Head of caudate nucleus (tissue), 42 donors: ENCODE data around the gene BBS4.
"Not testable (repeated sequence)": the region's sequence is repeated elsewhere in the genome, so short reads cannot be mapped to it uniquely, and the experiment has no call there.

ENCODE experiments used
- DNase-seq, 42 donors: peaks; one replicate each; pipeline versions ENCODE4 v3.0.0 to v3.0.0-alpha.2; 2020 to 2021; ENCODE audit warnings: mixed read lengths in 7 of 42
- intact Hi-C: fragments of 100-400 bp; cut with DNase I; formaldehyde crosslinking; loops from one replicate; pipeline ENCODE4 v1.15.0; 2022

Gene BBS4, protein sequence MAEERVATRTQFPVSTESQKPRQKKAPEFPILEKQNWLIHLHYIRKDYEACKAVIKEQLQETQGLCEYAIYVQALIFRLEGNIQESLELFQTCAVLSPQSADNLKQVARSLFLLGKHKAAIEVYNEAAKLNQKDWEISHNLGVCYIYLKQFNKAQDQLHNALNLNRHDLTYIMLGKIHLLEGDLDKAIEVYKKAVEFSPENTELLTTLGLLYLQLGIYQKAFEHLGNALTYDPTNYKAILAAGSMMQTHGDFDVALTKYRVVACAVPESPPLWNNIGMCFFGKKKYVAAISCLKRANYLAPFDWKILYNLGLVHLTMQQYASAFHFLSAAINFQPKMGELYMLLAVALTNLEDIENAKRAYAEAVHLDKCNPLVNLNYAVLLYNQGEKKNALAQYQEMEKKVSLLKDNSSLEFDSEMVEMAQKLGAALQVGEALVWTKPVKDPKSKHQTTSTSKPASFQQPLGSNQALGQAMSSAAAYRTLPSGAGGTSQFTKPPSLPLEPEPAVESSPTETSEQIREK

DNA sequence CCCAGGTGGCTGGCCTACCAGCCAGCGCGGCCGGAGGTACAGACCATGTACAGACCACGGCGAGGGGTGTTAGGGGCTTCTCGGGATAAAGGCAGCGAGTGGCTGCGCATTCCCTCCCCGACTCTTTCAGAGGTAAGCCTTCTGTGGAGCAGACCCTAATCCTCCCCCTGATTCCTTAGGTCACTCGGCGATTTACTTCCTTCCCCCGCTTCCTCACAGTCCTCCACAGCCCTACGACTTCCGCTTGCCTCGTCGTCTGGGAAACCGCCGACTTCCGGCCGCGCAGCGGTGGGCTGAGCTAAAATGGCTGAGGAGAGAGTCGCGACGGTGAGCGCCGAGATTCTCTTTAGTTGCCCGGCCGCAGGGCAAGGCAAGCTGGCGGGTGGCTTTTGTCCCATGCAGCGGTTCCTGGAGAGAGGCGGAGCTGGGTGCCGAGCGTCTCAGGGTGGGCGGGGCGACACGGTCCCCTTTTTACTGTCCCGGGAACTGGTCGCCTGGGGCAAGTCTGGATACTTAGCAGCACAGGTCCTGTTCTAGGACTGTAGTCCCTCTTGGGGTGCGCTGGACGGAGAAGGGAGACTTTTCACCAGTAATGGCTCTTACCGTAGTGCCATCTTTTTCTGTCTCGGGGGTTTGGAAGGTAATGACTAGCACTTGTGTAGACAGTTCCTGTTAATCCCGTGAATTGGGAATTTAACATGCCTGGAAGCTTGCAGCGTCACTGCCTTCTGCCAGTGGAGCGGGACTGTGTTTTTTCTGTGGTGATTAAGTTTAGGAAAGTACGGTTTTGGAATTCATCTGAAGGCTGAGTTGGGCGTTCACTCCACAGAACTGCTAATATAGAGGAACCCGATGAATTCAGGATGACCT, at the start of gene BBS4, which contains the start of gene HIGD2B:
Gene BBS4, plus strand, starts transcription at position 283 of the 870 bp plus-strand sequence. Its CDS starts 21 bp downstream, at position 304.
Gene HIGD2B, minus strand, starts transcription at position 258 of the 870 bp plus-strand sequence. CDS start 9,808 bp downstream, outside the sequence.
- intact Hi-C loops, result no loop called here
- peak; percentile 73 to 93 (median 85) for DNase-seq

- intact Hi-C loops, result not testable (repeated sequence)
- peak; percentile 12 to 91 (median 80) for DNase-seq
Measured at GRCh38 chr15:72636519-72637282, 49.3 kb upstream of the BBS4 start.

DNA sequence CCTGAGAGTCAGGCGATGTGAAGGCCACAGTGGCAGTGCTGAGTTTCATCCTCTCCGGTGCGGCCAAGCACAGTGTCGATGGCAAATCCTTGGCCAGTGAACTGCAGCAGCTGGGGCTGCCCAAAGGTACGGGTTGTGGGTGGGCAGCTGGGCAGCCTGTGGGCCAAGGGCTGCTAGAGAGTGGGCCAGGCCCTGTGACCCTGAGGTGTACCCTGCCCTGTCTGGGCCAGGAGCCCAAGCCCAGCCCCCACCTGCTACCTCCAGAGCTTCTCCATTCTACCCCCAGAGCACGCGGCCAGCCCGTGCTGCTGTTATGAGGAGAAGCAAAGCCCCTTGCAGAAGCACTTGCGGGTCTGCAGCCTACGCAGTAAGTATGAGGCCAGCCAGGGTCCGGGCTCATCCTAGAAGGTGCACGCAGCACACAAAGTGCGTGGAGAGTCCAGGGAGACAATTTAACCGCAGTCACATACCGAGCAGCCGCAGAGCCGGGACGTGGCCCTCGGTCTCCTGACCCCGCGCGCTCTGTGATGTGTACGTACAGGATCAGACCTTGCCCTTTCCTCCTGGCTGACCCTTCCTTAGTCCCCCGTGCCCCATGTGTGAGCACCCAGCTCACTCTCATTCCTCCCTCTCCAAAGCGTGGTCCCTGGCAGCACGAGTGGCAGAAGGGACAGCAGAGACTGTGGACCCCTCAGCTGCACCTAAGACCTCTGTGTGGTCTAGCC, 46.1 kb upstream of the BBS4 start:
- intact Hi-C loops, DNase-seq: not testable (repeated sequence)

GRCh38 chr15:72642271-72642670, 43.7 kb upstream of the BBS4 start:
- intact Hi-C loops, DNase-seq: not testable (repeated sequence)

GRCh38 chr15:72648631-72649253, 37.3 kb upstream of the BBS4 start:
- intact Hi-C loops, DNase-seq: not testable (repeated sequence)

DNA sequence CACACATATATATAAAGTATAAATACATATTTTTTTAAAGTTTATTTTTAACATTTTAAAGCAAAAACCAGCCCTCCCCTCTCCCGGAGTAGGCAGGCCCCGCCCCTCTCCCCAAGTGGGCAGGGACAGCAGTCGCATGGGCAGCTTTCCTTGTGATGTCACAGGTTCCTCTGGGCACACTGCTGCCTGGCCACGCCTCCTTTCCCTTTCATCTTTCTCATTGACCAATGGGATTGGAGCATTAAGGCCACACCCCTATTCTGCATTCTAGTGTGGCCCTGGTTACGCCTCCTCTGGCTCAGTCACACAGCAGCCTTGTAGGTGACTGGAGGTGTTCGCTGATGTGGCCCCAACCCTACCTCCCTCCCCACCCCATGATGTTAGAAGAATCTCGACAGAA, 31.6 kb upstream of the BBS4 start, which contains the start of gene GOLGA6B:
Gene GOLGA6B, plus strand, starts transcription at position 301 of the 400 bp plus-strand sequence. Its CDS starts 41 bp downstream, at position 342.
- DNase-seq, intact Hi-C loops: not testable (repeated sequence)

DNA sequence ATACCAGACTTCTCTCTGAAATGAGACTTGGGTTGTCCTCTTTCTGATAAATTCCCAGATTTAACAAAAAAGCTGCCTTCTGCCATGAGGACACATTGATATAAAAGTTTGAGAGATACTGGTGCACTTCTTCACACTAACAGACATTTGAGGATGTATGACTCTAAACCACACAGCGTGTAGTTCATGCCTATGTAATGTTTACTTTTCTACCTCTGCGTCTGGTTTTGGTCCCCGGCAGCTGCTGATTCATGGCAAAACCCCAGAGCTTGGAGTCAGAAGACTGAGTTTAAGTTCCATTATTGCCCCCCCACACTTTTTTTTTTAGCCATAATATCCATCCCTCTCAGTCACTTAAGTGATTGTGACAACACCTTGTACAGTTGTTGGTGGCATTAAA, 30.0 kb upstream of the BBS4 start:
- DNase-seq, intact Hi-C loops: not testable (repeated sequence)

DNA sequence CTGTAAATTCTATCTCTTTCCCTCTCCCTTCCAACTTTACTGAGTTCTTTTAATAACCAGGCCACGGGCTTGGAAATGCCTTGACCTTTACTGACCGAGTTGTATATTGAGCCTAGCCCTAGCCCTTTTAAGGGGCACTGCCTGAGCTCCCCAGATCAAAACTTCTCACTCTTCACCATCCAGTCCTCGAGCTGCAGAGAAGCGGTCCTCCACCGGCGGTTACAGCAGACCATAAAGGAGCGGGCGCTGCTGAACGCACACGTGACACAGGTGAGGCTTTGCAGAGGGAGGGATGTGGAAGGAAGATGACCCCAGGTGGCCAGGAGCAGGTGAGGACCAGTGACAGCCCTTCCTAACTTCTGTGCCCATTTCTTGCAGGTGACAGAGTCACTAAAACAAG, 24.9 kb upstream of the BBS4 start:
- DNase-seq, intact Hi-C loops: not testable (repeated sequence)

GRCh38 chr15:72663931-72664330, 22.1 kb upstream of the BBS4 start:
- intact Hi-C loops, DNase-seq: not testable (repeated sequence)

DNA sequence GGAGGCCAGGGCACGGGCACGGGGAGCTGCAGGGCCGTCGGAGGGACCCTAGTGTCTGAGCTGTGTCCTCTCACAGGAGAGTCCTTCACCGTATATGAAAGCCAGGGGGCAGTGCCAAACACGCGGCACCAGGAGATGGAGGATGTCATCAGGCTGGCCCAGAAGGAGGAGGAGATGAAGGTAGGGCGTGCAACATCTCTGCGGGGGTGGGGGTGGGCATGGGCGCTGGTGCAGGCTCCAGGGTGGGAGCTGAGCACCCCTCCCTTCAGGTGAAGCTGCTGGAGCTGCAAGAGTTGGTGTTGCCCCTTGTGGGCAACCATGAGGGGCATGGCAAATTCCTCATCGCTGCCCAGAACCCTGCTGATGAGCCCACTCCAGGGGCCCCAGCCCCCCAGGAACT, 20.3 kb upstream of the BBS4 start:
- DNase-seq, intact Hi-C loops: not testable (repeated sequence)

DNA sequence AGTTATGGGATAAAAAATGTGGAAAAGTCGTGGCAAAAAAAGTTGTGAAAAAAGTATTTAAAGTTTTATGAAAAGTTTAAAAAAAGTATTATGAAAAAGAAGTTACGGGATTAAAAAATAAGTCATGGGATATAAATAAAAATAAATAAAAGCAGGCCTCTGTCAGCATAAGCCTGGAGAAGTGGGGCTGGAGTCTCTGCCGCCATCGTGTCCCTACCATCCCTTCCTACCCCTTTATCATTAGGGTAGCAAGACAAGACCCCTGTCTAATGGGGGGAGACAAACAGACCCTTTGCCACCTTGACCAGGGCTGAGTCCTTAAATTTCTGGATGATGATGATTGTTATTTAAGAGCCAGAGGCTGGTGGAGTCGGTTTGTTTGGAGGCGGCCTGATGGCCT, 16.2 kb upstream of the BBS4 start:
- intact Hi-C loops, result not testable (repeated sequence)
- DNase-seq, result peak in 4 of 42 donors; percentile 15 to 49 (median 22)

GRCh38 chr15:72670656-72671352, 15.2 kb upstream of the BBS4 start:
- peak; percentile 28 to 85 (median 62) for DNase-seq
- intact Hi-C loops, result not testable (repeated sequence)

DNA sequence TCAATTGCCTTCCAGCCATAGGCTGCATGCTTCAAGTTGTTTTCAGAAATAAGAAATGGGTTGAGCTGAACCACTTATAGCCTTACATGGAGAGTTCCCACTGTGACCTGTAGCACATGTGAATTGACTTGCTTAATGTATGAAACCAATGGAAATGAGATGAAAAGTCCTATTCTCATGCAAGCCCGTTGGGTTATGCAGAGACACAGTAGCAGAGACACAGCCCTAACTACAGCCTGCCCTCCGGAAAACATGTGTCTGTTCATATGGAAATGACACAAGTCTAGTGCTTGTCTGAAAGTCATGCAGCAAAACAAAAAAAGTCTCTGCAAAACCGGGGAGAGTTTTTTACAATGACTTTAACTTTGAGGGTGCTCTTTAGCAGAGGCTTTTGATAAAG, 14.5 kb upstream of the BBS4 start:
- intact Hi-C loops, result no loop called here
- DNase-seq, result no peak

- intact Hi-C loops, result no loop called here
- DNase-seq, result no peak
Measured at GRCh38 chr15:72676838-72677237, 9.2 kb upstream of the BBS4 start.

GRCh38 chr15:72680931-72681330, 5.1 kb upstream of the BBS4 start:
- DNase-seq, result no peak
- intact Hi-C loops, result no loop called here

DNA sequence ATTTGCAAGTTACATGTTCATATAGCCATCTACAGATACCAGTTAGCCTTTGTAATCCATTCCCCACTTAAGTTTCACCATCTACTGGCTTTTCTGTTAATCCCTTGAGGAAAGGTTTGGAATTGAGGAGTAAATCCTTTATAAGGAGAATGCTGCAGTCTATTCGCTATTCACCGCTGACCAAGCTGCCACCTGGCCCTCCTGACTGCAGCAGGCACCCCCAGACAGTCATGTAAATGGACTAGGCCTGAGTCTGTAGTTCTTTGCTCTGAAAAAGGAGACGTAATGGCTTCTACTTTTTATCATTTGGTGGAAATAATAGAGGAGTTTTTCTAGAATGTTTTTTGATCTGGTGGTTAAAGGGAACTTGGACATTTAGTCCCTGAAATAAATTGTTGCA, 3.2 kb upstream of the BBS4 start:
- intact Hi-C loops, result no loop called here
- no peak for DNase-seq
